SK-N-DZ (cell line): Measurements from ENCODE around the gene PANK1.
A peak's percentile ranks its signal among the peaks of the same experiment; 100 is the strongest.

Experiments
- DNase-seq: peaks from one replicate; pipeline ENCODE4 v3.0.0-alpha.2; 2015; ENCODE audit warnings: low spot score

Gene PANK1

DNA sequence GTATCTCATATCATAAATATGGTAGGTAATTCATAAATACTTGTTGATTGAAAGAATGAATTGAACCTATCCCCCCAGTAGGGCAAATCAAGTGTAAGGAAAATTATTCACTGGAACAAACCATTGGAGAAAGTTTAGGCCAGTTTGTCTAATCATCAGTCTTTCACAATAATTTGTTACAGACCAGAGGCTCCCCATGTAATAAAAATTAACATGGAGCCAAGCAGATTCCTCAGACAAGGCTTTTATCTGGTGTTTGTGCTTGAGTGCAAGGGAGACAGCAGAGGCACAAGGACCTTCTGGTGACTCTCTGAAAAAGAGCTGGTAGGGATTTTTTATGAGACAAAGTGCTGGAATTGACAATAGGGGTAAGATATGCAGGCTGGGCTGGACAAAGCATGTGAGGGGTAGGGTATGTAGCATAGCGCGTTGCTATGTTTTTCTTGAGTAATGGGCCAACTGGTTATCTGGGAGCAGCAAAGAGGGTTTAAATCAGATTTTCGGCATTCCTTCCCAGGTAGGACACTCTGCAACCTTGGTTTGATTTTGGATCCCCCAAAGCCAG, 7.8 kb upstream of the PANK1 start:
- no peak for DNase-seq

DNA sequence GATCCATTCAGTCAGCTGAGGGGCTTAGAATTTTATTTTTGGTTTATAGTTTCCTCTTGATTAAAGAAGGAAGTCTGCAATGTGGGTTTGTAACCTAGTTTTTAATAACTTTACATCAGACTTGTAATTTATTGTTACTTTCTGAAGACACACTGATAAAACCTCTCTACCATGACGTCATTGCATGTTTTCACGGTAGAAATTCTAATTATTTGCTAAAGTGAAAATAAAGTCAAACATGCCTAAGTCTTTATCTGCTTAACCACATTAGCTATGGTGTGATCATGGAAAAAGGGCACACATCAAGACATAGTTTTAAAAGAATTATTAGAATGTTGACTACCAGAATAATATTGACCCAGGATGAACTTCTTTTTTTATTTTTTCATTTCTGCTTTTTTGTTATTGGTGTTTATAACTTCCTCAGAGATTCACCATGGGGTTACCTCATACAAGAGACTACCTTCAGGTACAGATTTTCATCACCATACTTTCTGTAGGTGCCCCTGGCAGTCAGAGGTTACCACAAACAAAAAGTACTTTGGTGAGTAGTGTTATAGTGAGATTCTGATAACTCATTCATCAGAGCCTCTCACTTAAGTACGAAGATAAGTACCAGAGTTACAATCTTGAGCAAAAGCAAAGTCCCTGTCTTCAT, 7.0 kb upstream of the PANK1 start:
- DNase-seq: no peak

DNA sequence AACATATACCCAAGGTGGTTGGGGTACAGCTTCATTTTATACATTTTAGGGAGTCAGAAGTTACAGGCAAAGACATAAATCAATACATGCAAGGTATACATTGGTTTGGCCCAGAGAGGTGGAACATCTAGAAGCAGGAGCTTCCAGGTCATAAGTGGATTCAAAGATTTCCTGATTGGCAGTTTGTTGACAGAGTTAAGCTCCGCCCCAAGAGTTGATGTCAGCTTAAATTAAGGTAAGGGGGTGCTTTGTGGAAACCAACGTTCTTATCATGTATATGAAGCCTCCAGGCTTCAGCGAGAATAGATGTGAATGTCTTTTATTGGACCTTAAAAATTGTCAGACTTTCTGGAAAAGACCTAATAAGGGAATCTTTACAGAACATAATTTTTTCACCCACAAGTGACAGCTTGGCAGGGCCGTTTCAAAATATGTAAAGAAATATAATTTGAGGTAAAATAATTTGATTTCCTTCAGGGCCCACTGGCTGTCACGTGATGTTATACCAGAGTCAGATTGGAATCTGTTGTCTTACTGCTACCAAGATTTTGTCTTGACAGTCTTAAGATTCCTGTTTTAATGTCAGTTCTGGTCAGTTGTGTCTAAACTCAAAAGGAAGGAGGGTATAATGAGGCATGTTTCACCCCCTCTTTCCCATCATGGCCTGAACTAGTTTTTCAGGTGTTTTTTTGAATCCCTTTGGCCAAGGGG, 6.3 kb upstream of the PANK1 start:
- peak; percentile 28 for DNase-seq

GRCh38 chr10:89649051-89649450, 4.0 kb upstream of the PANK1 start:
- DNase-seq: no peak

GRCh38 chr10:89648074-89648473, 3.0 kb upstream of the PANK1 start:
- no peak for DNase-seq

GRCh38 chr10:89646889-89647657, 2.0 kb upstream of the PANK1 start:
- DNase-seq: no peak

- no peak for DNase-seq
Measured at GRCh38 chr10:89645742-89646172, 715 bp upstream of the PANK1 start.

GRCh38 chr10:89644691-89644966, 413 bp downstream of the PANK1 start:
- no peak for DNase-seq

GRCh38 chr10:89643812-89644690, 991 bp downstream of the PANK1 start:
- DNase-seq: peak; percentile 98

DNA sequence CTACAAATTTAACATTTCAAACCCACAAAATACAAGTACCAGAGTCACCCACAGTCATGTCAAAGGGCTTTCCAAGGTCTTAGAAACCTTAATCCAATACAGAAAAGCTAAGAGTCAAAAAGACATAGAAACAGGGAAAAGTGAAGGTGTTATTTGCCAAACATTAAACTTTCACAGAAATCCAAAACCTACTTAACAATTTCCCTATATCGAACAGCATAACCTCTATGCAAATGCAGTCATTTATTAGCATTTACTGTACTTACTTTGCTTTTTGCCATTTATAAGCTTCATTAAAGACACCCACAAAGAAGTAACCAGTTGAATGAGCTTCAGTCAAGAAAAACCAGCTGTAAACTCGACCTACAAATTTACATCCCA, 1.6 kb downstream of the PANK1 start:
- no peak for DNase-seq

GRCh38 chr10:89642193-89642592, 2.8 kb downstream of the PANK1 start:
- no peak for DNase-seq

DNA sequence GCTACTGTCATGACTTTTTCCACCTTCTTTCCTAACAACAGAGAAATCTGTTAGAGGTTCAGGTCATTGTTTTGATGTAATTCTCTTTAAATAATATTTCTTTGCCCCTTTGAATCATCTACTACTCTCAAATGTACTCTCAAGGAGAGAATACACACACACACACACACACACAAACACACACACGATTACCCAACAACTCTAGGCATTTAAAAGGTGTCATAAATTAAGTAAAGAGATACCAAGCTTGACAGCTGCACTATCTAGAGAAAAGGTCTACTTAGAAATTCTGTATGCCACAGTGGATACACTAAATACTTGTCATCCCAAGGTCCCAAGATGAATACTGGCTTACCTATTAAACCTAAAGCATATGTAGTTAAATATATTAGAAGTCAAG, 4.8 kb downstream of the PANK1 start:
- no peak for DNase-seq

DNA sequence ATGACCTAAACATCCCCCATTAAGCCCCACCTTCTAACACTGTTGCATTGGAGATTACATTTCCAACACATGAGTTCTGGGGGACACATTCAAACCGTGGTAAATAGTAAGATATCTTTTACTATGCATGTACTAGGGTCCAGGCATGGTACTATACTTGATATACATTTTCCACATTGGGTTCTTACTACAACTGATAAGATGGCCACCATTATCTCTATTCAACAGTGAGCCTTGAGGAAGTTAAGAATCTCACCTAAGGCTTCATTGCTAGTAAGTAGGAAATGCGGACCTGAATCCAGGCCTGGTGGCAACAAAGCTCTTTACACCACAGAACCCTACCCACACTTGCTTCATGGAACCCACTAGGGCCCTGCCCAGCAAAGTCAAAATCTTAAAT, 5.7 kb downstream of the PANK1 start:
- no peak for DNase-seq

GRCh38 chr10:89637113-89637512, 7.9 kb downstream of the PANK1 start:
- no peak for DNase-seq

DNA sequence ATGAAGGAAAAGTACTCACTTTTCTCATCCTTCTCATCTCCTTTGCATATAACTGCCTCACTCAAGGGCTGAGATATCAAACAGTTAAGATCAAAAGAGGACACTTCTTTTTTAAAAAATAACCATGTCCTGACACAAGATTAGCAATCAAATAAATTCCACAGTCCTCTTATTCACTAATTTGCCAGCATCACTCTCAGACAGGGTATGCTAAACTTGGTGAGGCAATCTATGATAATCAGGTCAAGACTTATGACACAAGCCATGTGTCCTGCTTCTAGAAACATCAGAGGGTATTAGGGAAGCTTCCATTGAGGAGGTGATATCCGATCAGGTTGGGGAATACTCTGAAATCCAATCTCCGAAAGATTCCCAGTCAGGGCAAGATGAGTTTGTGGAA, 10.4 kb downstream of the PANK1 start:
- DNase-seq: no peak

DNA sequence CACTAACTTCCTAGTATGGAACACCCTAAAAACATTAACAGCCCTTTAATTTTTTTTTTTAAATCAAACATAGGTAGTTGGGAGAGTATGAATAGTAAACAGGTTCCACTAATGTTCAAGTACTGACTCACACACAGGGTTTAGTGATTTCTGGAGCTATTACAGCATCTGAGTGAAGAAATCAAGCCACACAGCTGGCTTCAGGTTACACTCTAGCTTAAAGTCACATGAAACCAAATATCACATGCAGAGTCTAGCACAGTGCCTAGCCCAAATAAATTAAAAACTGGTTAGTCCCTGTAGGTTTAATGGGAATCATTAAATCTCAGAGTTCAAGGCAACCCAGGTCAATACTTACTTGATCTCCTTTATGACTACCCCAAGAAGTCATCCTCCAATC, 11.6 kb downstream of the PANK1 start:
- DNase-seq: no peak

DNA sequence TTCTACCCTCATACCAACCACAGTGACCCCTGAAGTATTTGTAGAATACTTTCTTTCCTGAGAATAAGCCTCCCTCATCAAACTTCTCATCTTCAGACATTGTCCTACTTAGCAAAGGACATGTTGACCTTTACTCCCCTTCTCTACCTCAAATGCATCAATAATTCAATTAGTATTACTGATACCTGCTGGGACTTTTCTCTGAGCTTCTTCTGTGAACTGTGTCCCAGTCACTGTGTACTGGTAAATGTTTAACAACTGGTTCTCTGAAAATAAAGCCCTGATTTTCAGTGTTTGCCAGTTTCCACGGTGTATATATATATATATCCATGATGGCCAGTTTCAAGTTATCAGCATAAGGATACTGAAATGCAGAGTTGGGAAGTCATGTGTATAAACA, 12.2 kb downstream of the PANK1 start:
- no peak for DNase-seq

- DNase-seq: no peak
Measured at GRCh38 chr10:89627830-89628229, 17.2 kb downstream of the PANK1 start.

DNA sequence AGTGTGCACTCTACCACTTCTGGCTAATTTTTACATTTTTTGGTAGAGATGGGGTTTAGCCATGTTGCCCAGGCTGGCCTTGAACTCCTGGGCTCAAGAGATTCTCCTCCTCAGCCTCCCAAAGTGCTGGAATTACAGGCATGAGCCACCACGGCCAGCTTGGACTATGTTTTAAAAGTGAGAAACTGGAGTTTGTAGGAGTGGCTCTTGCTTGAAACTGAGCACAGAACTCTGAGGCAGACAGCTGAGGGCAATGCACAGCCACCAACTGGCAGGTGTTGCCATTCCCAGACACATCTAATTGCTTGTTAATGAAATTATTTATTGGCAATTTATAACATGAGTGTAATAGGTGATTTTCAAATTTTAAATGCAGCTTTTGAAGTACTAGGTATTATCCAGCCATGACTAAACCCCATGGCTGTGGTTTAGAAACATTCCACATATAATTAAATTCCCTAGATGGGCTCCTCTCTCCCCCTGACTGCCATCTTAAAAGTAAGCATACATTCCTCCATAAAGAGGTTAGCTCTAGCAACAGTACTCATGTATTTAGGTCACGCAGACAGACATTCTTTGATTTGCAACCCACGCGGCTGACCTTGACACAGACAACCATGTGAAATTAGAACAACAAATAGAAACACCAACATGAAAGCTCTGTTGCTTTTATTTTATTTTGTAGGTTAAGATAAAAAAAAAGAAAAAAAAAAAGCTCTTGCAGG, 19.8 kb downstream of the PANK1 start:
- no peak for DNase-seq

DNA sequence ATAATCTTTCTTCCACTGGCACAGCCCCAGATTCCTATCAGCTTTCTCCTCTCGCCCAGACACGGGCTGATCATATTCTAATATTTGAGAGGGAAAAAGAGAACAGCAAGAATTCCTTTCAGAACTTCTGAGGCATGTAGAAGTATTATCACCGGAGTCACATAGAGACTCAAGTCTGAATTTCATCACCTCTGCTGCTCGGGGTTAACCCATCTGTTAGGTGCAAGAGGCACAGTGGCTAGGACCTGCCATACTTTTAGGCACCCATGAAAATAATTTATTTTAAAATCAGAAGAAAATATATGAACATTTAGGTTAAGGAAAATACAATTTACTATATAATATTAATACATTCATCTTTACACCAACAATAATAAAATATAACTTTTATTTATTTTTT, 21.0 kb downstream of the PANK1 start:
- DNase-seq: no peak

DNA sequence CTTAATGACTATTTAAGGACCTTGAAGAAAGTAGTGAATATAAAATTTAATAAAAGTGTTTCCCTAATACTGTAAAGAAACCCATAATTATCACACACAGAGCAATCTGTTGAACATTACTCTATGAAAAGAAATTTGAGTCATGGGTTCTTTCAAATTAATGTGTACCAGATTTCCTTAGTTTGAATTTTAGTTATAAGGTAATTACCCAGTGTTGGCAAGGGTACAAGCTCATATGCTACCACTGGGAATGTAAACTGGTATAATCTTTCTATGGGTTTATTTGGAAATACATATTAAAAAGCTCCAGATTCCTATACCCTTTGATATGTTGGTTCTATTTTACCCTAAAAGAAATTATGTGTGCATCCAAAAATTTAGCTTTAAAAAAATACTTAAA, 22.9 kb downstream of the PANK1 start:
- no peak for DNase-seq
